IPS-18a (cell line): Measurements from ENCODE around the gene B9D1.
"Not testable (repeated sequence)": the region's sequence is repeated elsewhere in the genome, so short reads cannot be mapped to it uniquely, and the experiment has no call there.

Source experiments
- H3K27ac ChIP-seq: one replicate; pipeline ENCODE4 v1.5.1; 2013; ENCODE audit warnings: low read length
- H3K27me3 ChIP-seq: one replicate; pipeline ENCODE4 v1.6.1; 2013; ENCODE audit warnings: mild to moderate bottlenecking, low read length; ENCODE audit not compliant: control insufficient read depth, insufficient read depth
- H3K36me3 ChIP-seq: one replicate; pipeline ENCODE4 v1.6.1; 2013; ENCODE audit warnings: low read depth, low read length; ENCODE audit not compliant: control insufficient read depth
- H3K4me1 ChIP-seq: one replicate; pipeline ENCODE4 v1.6.1; 2013; ENCODE audit warnings: low read depth, low read length; ENCODE audit not compliant: control insufficient read depth
- H3K4me3 ChIP-seq: one replicate; pipeline ENCODE4 v1.5.1; 2013; ENCODE audit warnings: low read length
- H3K9ac ChIP-seq: one replicate; pipeline ENCODE4 v1.6.1; 2013; ENCODE audit warnings: mild to moderate bottlenecking, low read length, moderate library complexity
- H3K9me3 ChIP-seq: one replicate; pipeline ENCODE4 v1.6.1; 2013; ENCODE audit warnings: low read depth, low read length; ENCODE audit not compliant: control insufficient read depth

B9D1 gene

DNA sequence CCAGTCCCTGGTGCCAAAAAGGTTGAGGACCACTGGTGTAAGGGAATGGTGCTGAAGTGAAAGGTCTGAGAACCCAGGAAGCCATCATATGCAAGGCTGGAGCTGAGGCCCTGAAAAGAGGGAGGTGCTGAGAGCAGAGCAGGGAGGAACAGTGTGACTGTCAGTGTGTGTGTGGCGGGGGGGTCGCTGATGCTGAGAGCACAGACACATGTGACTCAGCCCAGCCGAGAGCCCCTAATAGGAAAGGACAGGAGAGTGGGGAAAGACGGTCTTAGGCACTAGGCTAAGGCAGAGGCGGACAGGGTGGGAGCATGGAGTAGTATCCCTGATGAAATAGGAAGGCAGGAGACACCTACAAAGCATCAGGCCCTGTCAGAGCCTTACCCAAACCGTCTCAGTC is 1.2 kb downstream of the B9D1 start:
- H3K9ac ChIP-seq = no peak overlapping the region
- no peaks in the 10 kb centered on the region for H3K9me3 ChIP-seq
- H3K4me1 ChIP-seq = peaks cover 4% of the 10 kb centered on the region
- peaks cover 4% of the 10 kb centered on the region for H3K36me3 ChIP-seq
- no peak overlapping the region for H3K4me3 ChIP-seq
- H3K27ac ChIP-seq = no peak overlapping the region
- H3K27me3 ChIP-seq = no peaks in the 10 kb centered on the region

DNA sequence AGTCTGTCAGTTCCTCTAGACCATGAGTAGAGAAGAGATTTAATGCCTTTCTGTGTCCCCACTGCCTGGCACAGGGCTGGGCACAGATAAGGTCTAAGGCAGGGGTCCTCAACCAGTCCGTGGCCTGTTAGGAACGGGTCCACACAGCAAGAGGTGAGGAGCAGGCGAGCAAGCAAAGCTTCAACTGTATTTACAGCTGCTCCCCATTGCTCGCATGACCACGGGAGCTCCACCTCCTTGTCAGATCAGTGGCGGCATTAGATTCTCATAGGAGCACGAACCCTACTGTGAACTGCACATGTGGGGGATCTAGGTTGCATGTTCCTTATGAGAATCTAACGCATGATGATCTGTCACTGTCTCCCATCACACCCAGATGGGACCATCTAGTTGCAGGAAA is 1.8 kb downstream of the B9D1 start:
- Histone ChIP-seq H3K36me3 (peaks cover 4% of the 10 kb centered on the region), H3K27me3 (no peaks in the 10 kb centered on the region), H3K27ac (no peak overlapping the region), H3K4me3 (no peak overlapping the region), H3K9me3 (no peaks in the 10 kb centered on the region), H3K9ac (no peak overlapping the region), H3K4me1 (peaks cover 4% of the 10 kb centered on the region)

DNA sequence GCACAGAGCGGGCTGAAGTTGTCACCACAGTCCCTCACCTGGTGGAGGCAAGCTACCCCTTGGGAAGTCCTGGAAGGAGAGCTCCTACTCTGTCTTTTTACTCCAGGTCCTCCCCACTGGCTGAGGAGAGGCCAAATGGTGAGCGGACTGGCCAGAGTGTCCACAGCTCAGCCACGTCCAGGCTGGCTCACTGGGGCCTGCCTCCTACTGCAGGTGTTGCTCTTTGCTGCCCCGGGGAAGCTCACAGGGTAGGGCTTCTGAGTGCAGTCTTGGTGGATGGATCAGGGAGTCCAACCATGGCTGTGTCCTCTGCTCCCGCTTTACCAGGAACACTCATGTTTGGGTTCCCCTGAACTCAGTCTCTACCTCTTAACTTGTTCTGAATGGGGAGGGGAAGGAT is 2.7 kb downstream of the B9D1 start:
- Histone ChIP-seq H3K4me3 (no peak overlapping the region), H3K9ac (no peak overlapping the region), H3K36me3 (peaks cover 4% of the 10 kb centered on the region), H3K9me3 (no peaks in the 10 kb centered on the region), H3K27me3 (no peaks in the 10 kb centered on the region), H3K27ac (no peak overlapping the region), H3K4me1 (peaks cover 4% of the 10 kb centered on the region)

DNA sequence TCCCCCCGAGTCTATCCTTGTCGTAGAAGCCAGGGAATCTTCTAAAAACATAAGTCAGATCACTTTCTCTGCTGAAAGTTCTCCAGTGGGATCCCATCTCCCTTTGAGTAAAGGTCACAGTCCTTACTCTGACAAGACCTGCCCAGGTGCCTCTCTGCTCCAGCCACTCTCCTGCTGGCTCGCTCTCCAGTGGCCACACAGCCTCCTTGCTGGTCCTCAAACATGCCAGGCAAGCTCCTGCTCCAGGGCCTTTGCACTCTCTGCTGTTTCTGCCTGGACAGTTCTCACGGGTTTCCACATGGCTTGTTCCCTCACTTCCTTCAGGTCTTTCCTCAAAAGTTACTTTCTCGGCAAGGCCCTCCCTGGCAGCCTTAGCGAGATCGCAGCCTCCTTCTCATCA is 3.4 kb downstream of the B9D1 start:
- Histone ChIP-seq H3K9ac (no peak overlapping the region), H3K9me3 (no peaks in the 10 kb centered on the region), H3K36me3 (peaks cover 4% of the 10 kb centered on the region), H3K4me3 (no peak overlapping the region), H3K27me3 (no peaks in the 10 kb centered on the region), H3K4me1 (peaks cover 4% of the 10 kb centered on the region), H3K27ac (no peak overlapping the region)

DNA sequence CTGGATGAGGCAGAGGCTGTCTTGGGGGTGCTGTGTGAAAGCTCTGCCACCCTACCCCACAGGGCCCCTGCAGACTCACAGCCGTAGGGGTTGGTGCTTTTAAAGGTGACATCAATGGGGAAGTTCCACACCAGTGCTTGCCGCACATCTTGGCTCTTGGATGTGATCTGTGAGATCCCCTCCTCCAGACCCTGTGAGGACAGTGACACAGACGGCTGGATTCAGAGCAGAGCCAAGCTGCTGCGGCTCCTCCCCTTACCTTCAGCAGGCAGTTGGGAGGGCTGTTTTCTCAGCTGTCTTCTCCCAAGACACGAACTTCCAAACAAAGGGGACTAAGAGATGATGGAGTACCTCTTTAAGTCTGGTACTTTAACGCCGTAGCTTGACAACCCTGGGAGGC is 4.8 kb downstream of the B9D1 start:
- Histone ChIP-seq H3K4me3 (no peak overlapping the region), H3K9me3 (no peaks in the 10 kb centered on the region), H3K9ac (no peak overlapping the region), H3K36me3 (peaks cover 4% of the 10 kb centered on the region), H3K4me1 (no peaks in the 10 kb centered on the region), H3K27ac (no peak overlapping the region), H3K27me3 (no peaks in the 10 kb centered on the region)

DNA sequence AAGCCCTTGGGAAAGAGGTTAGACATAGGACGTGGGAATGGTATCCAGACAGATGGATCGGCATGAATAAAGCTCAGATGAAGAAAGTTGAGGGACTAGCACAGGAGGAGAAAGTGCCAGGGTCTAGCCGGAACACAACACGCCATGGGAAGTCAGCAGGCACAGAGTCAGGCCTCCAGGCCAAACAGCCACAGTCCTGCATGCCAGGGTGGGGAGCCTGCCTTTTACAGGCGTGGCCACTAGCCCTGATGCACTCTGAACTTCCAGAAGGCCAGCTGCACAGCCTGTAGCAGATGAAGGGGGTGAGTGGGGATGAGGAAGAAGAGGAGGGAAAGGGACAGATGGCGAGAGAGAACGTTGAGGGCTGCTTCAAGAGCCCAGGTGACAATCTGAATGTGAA is 5.2 kb downstream of the B9D1 start:
- Histone ChIP-seq H3K9ac (no peak overlapping the region), H3K27ac (no peak overlapping the region), H3K4me3 (no peak overlapping the region), H3K36me3 (peaks cover 4% of the 10 kb centered on the region), H3K9me3 (no peaks in the 10 kb centered on the region), H3K27me3 (no peaks in the 10 kb centered on the region), H3K4me1 (no peaks in the 10 kb centered on the region)

DNA sequence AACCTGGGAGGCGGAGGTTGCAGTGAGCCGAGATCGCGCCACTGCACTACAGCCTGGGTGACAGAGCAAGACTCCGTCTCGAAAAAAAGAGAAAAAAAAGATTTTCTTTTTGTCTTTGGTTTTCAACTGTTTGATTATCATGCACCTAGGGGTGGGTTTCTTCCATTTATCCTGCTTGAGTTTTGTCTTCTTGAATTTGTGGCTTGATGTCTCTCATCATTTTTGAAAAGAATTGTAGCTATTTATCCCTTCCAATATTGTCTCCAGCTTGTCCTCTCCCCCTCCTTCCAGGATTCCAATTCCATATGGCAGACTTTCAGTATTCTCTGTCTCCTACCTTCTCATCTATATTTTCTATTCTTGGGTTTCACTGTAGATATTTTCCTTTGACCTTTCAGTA is 7.8 kb downstream of the B9D1 start:
- Histone ChIP-seq H3K9me3 (no peaks in the 10 kb centered on the region), H3K9ac (no peak overlapping the region), H3K36me3 (peaks cover 4% of the 10 kb centered on the region), H3K27me3 (no peaks in the 10 kb centered on the region), H3K27ac (no peak overlapping the region), H3K4me1 (no peaks in the 10 kb centered on the region), H3K4me3 (no peak overlapping the region)

DNA sequence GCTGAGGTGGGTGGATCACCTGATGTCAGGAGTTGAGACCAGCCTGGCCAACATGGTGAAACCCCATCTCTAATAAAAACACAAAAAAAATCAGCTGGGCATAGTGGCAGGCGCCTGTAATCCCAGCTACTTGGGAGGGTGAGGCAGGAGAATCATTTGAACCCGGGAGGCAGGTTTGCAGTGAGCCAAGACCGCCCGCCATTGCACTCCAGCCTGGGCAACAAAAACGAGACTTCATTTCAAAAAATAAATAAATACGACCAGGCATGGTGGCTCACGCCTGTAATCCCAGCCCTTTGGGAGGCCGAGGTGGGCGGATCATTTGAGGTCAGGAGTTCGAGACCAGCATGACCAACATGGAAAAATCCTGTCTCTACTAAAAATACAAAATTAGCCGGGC is 9.1 kb downstream of the B9D1 start:
- H3K36me3 ChIP-seq, H3K4me1 ChIP-seq, H3K27me3 ChIP-seq, H3K9me3 ChIP-seq, H3K9ac ChIP-seq, H3K27ac ChIP-seq, H3K4me3 ChIP-seq: not testable (repeated sequence)

DNA sequence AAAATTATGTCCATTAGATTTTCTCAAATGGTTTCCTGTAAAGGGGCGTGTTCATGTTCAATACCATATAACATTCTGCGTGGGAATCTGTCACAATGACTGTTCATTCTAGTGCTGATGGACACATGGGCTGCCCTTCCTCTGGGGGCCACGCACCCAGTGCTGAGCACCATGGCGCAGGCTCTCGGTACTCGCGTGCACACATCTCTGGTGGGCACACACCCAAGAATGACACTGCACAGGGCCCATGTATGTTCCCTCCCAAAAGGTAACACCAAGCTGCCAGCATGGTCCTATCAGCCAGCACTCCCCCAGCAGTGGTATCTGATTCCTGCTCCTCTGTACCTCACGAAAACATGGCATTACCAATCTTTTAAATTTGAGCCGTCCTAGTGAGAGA is 13.7 kb downstream of the B9D1 start:
- Histone ChIP-seq H3K4me3 (no peak overlapping the region), H3K9me3 (no peaks in the 10 kb centered on the region), H3K27ac (no peak overlapping the region), H3K9ac (no peak overlapping the region), H3K4me1 (no peaks in the 10 kb centered on the region), H3K27me3 (no peaks in the 10 kb centered on the region), H3K36me3 (peaks cover 4% of the 10 kb centered on the region)

DNA sequence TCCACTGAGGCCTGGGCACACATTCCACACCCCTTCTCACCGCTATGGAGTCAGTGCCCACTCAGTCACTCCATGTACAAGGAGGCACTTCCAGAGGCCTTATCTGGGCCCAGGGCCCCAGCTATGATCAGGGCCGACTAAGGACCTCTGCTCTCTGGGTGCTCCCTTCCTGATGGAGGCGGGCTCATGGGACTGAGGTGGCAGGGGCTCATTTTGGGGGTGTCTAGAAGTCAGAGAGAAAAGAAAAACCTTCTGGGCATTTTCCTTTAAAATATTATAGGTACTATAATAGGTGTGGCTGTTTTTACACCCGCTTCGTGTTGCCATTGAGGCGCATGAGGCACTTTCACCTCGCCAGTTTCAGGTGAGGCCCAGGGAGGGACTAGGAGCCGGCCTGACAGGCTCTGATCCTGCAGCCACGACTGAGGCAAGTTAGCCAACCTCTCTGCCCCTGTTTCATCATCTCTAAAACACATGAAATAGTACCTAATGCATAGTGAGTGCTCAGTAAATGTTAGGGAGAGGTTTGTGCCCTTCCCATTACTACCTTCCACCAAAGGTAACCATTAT is 14.4 kb downstream of the B9D1 start:
- peaks cover 4% of the 10 kb centered on the region for H3K36me3 ChIP-seq
- no peak overlapping the region for H3K27ac ChIP-seq
- H3K27me3 ChIP-seq = no peaks in the 10 kb centered on the region
- no peak overlapping the region for H3K4me3 ChIP-seq
- no peaks in the 10 kb centered on the region for H3K9me3 ChIP-seq
- H3K4me1 ChIP-seq = no peaks in the 10 kb centered on the region
- no peak overlapping the region for H3K9ac ChIP-seq

DNA sequence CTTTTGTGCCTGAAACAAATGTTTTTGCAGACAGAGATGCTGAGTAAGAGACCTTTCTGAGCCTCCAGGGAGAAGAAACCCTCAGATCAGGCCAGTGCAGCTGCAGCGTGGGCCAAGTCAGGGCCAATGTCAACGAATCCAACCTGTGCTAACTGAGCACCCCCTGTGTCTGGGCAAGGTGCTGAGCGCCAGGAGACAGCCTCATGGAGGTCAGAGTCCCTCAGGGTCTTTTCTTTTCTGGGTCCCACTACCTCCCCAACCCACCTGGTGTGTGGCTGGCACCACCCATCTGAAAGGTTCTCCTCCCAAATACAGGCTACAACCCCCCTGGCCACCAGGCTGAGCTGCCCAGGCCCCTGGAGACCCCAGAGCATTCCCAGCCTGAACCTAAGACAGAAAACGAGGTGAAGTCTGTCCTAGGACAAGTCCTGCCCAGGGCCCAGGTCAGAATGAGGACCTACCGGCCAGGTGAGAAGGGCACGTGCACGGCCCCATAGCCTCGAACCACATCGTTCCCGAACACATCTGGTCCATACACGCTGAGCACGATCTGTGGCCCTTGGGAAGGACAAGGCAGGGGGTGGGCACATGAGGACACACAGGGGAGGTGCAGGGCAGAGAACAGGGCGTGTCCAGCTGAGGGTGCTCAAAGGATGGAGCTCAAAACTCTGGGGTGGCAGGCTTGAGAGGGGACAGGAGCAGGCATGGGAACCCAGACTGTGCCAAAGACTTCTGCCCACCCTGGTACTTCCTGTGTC is 15.0 kb downstream of the B9D1 start:
- Histone ChIP-seq H3K9me3 (no peaks in the 10 kb centered on the region), H3K36me3 (peaks cover 4% of the 10 kb centered on the region), H3K9ac (no peak overlapping the region), H3K27ac (no peak overlapping the region), H3K4me3 (no peak overlapping the region), H3K27me3 (no peaks in the 10 kb centered on the region), H3K4me1 (no peaks in the 10 kb centered on the region)
